ENCODE data around the gene CFLAR. TPM values are rescaled to one million over a fixed set of nuclear protein-coding genes. Genes with fewer than 3 reads are reported as not detected.
A peak's percentile ranks its signal among the peaks of the same experiment; 100 is the strongest.
"Not testable (repeated sequence)": the region's sequence is repeated elsewhere in the genome, so short reads cannot be mapped to it uniquely, and the experiment has no call there.

Gene CFLAR
- total RNA-seq, 4 donors from 2014 or later = 71.9 to 132 (median 114) TPM

GRCh38 chr2:201139836-201140604, 24.1 kb downstream of the CFLAR start:
- TF ChIP-seq POLR2A (IDR thresholded peaks at IDR 0.05) = no peak
- no peak for TF ChIP-seq CTCF (IDR thresholded peaks at IDR 0.05)
- no peak overlapping the region for H3K27ac ChIP-seq
- H3K27me3 ChIP-seq = no peaks in the 10 kb centered on the region
- peaks cover 0 to 28% (median 20%) of the 10 kb centered on the region in 3 donors for H3K4me1 ChIP-seq
- no peaks in the 10 kb centered on the region for H3K9me3 ChIP-seq
- H3K4me3 ChIP-seq = no peak overlapping the region
- intact Hi-C loops (cut with DNase I) = no loop called here
- no peak for DNase-seq
- H3K36me3 ChIP-seq = peaks cover 26 to 100% (median 69%) of the 10 kb centered on the region in 3 donors
- WGBS, 2 donors = 75 to 78% methylated on average over 17 to 18 of the region's 34 CpGs

- H3K9me3 ChIP-seq = no peaks in the 10 kb centered on the region
- intact Hi-C loops (cut with DNase I) = no loop called here
- no peaks in the 10 kb centered on the region for H3K27me3 ChIP-seq
- no peak for DNase-seq
- WGBS, 2 donors = 85 to 87% methylated on average over 5 of the region's 5 CpGs
- H3K4me1 ChIP-seq = peaks cover 0 to 13% (median 10%) of the 10 kb centered on the region in 3 donors
- peaks cover 0 to 94% (median 38%) of the 10 kb centered on the region in 3 donors for H3K36me3 ChIP-seq
- H3K4me3 ChIP-seq = no peak overlapping the region
- no peak overlapping the region for H3K27ac ChIP-seq
- TF ChIP-seq CTCF (IDR thresholded peaks at IDR 0.05) (no peak), POLR2A (IDR thresholded peaks at IDR 0.05) (no peak)
Observed at GRCh38 chr2:201144101-201145051, 28.4 kb downstream of the CFLAR start.

- peak overlapping the region; percentile 59 to 77 (median 72) for H3K27ac ChIP-seq
- 63 to 100% methylated on average over 1 of the region's 1 CpG for WGBS, 2 donors
Observed at GRCh38 chr2:201148434-201148990, 32.5 kb downstream of the CFLAR start.

GRCh38 chr2:201149064-201149820, 33.3 kb downstream of the CFLAR start:
- H3K27me3 ChIP-seq = no peaks in the 10 kb centered on the region
- intact Hi-C loops (cut with DNase I) = no loop called here
- 62 to 79% methylated on average over 2 of the region's 2 CpGs for WGBS, 2 donors
- DNase-seq = no peak
- H3K36me3 ChIP-seq = peaks cover 16 to 90% (median 23%) of the 10 kb centered on the region in 3 donors
- peaks cover 0 to 45% (median 31%) of the 10 kb centered on the region in 3 donors for H3K4me1 ChIP-seq
- TF ChIP-seq POLR2A (IDR thresholded peaks at IDR 0.05) = no peak
- no peak for TF ChIP-seq CTCF (IDR thresholded peaks at IDR 0.05)
- H3K27ac ChIP-seq = peak overlapping the region; percentile 70 to 77 (median 73)
- no peak overlapping the region for H3K4me3 ChIP-seq
- no peaks in the 10 kb centered on the region for H3K9me3 ChIP-seq

More at GRCh38 chr2:201148434-201148990, 32.5 kb downstream of the CFLAR start:
- DNase-seq = no peak
- TF ChIP-seq POLR2A (IDR thresholded peaks at IDR 0.05) = no peak
- intact Hi-C loops (cut with DNase I) = no loop called here
- Histone ChIP-seq H3K9me3 (no peaks in the 10 kb centered on the region), H3K4me1 (peaks cover 0 to 45% (median 31%) of the 10 kb centered on the region in 3 donors), H3K4me3 (no peak overlapping the region), H3K27me3 (no peaks in the 10 kb centered on the region), H3K36me3 (peaks cover 16 to 90% (median 30%) of the 10 kb centered on the region in 3 donors)

- DNase-seq; intact Hi-C loops (cut with DNase I); H3K9me3 ChIP-seq; H3K27me3 ChIP-seq; H3K4me3 ChIP-seq: not testable (repeated sequence)
- peaks cover 16 to 90% (median 20%) of the 10 kb centered on the region in 3 donors for H3K36me3 ChIP-seq
- 87 to 93% methylated on average over 2 to 3 of the region's 8 CpGs for WGBS, 2 donors
- H3K27ac ChIP-seq = peak overlapping the region; percentile 70 to 77 (median 73)
- H3K4me1 ChIP-seq = peaks cover 0 to 45% (median 31%) of the 10 kb centered on the region in 3 donors
Observed at GRCh38 chr2:201149821-201150165, 33.8 kb downstream of the CFLAR start.

Measured in esophagus squamous epithelium (tissue), 5 donors.